HepG2 (cell line): ENCODE data around the gene HOXA7. TPM values are rescaled to one million over a fixed set of nuclear protein-coding genes. Genes with fewer than 3 reads are reported as not detected.

Source experiments
- CREM ChIP-seq, 2 experiments: sonication (generic) in 1 of 2; formaldehyde crosslinking in 1 of 2; IDR thresholded peaks; 2 replicates each; pipeline versions ENCODE4 v1.4.0 to v1.6.1; 2016 to 2020; ENCODE audit warnings: antibody characterized with exemption in 1 of 2, mild to moderate bottlenecking in 1 of 2, missing genetic modification reagents in 1 of 2
- EED ChIP-seq: sonication (generic); formaldehyde crosslinking; IDR thresholded peaks from 2 replicates; pipeline ENCODE4 v1.5.0; 2020; ENCODE audit warnings: mild to moderate bottlenecking, missing genetic modification reagents
- HOMEZ ChIP-seq: IDR thresholded peaks from 2 replicates; pipeline ENCODE4 v1.6.1; 2016; ENCODE audit warnings: low read depth
- MAX ChIP-seq: IDR thresholded peaks from 2 replicates; pipeline ENCODE4 v1.6.1; 2012; ENCODE audit warnings: inconsistent platforms
- MTERF4 ChIP-seq: sonication (generic); formaldehyde crosslinking; IDR thresholded peaks from 2 replicates; pipeline ENCODE4 v1.8.0; 2023; ENCODE audit warnings: mild to moderate bottlenecking, missing genetic modification reagents
- POLR2AphosphoS5 ChIP-seq: IDR thresholded peaks from 2 replicates; pipeline ENCODE4 v1.6.1; 2012; ENCODE audit warnings: low read depth, low read length
- PPARG ChIP-seq: conservative IDR thresholded peaks from 2 replicates; pipeline ENCODE4 v1.6.1; 2016; ENCODE audit warnings: missing biosample characterization, missing genetic modification reagents
- SOX5 ChIP-seq: IDR thresholded peaks from 2 replicates; pipeline ENCODE4 v1.6.1; 2016; ENCODE audit warnings: borderline replicate concordance
- STAT6 ChIP-seq: sonication (generic); formaldehyde crosslinking; IDR thresholded peaks from 2 replicates; pipeline ENCODE4 v1.4.0; 2020; ENCODE audit warnings: missing genetic modification reagents, mild to moderate bottlenecking, borderline replicate concordance
- YEATS4 ChIP-seq: sonication (generic); formaldehyde crosslinking; IDR thresholded peaks from 2 replicates; pipeline ENCODE4 v1.4.0; 2020; ENCODE audit warnings: missing genetic modification reagents, borderline replicate concordance
- ZGPAT ChIP-seq: IDR thresholded peaks from 2 replicates; pipeline ENCODE4 v1.6.1; 2016; ENCODE audit warnings: mild to moderate bottlenecking
- ZHX1 ChIP-seq: sonication (generic); formaldehyde crosslinking; IDR thresholded peaks from 2 replicates; pipeline ENCODE4 v1.8.1; 2022; ENCODE audit warnings: low read depth, mild to moderate bottlenecking, missing genetic modification reagents
- ZNF512B ChIP-seq: sonication (generic); formaldehyde crosslinking; IDR thresholded peaks from 2 replicates; pipeline ENCODE4 v1.5.1; 2020; ENCODE audit warnings: missing genetic modification reagents, mild to moderate bottlenecking, borderline replicate concordance
- ZSCAN25 ChIP-seq: sonication (generic); formaldehyde crosslinking; IDR thresholded peaks from 2 replicates; pipeline ENCODE4 v1.8.0; 2022; ENCODE audit warnings: mild to moderate bottlenecking, missing genetic modification reagents
- polyA plus RNA-seq, 8 experiments: library from polyadenylated mRNA; depleted of rRNA in 3 of 8; stranded (reverse) in 7 of 8; unstranded in 1 of 8; fragments of >200 nt; fragmentation: Illumina TruSeq in 4 of 8; extraction: Trizol in 4 of 8; gene quantifications; 2 replicates each; pipeline versions ENCODE4 v1.2.1 to v1.2.3, GENCODE V29; 2011 to 2016; ENCODE audit warnings: low read depth in 4 of 8, missing spikeins in 1 of 8, mixed read lengths in 1 of 8; ENCODE audit not compliant: insufficient read depth in 1 of 8
- total RNA-seq, 5 experiments: library from RNA; depleted of rRNA; stranded (reverse); fragments of >200 nt; fragmentation: Illumina TruSeq; extraction: Trizol; gene quantifications; 2 replicates each; pipeline ENCODE4 v1.2.3, GENCODE V29; 2016; ENCODE audit warnings: low read depth in 1 of 5

Gene HOXA7
- total and polyA plus RNA-seq, 2 of the 13 experiments (the other 11 are each of a cell fraction or from before 2014, with no cell fraction given): 0.05 TPM; not detected in 1

GRCh38 chr7:27150568-27151340 is 5.7 kb downstream of the HOXA7 start (continued):
- TF ChIP-seq YEATS4 (CRISPR knock-in tag) (peak; percentile 51; the same call in 1 of the 2 replicates), MTERF4 (CRISPR knock-in tag) (peak; percentile 37; the same call in 1 of the 2 replicates), MAX (peak; percentile 48; the same call in 1 of the 2 replicates), POLR2AphosphoS5 (0 out of 2 replicates have a peak, but pooled peaks have one; percentile 16), SOX5 (CRISPR knock-in tag) (0 out of 2 replicates have a peak, but pooled peaks have one; percentile 11), STAT6 (CRISPR knock-in tag) (no peak; the same call in 1 of the 2 replicates), ZGPAT (CRISPR knock-in tag) (peak; percentile 63; the same call in 1 of the 2 replicates), ZHX1 (peak; percentile 83), PPARG (no peak), HOMEZ (CRISPR knock-in tag) (no peak), EED (CRISPR knock-in tag) (0 out of 2 replicates have a peak, but pooled peaks have one; percentile 6), ZNF512B (0 out of 2 replicates have a peak, but pooled peaks have one; percentile 9), ZSCAN25 (CRISPR knock-in tag) (0 out of 2 replicates have a peak, but pooled peaks have one; percentile 30), CREM (IDR thresholded peaks at IDR 0.05) (peak; percentile 39; the same call in 1 of the 2 replicates), CREM (CRISPR knock-in tag; IDR thresholded peaks at IDR 0.05) (no peak)
